ENCODE measurements around the gene CYP39A1. TPM values are rescaled to one million over a fixed set of nuclear protein-coding genes. Genes with fewer than 3 reads are reported as not detected.

The CYP39A1 gene
- polyA plus RNA-seq, 1 experiment, result not detected

- DNase-seq (ENCODE audit: low read depth), result no peak
- TF ChIP-seq CTCF (IDR thresholded peaks at IDR 0.05; ENCODE audit: insufficient read depth, low read depth, low read length), result no peak
- ChIA-PET POLR2A (no interaction called here), CTCF (interaction anchor here (1.0 kb wide), 1 partner anchor 16 kb away, joined by 3 read pairs; no protein-coding TSS in a partner anchor)
- Histone ChIP-seq H3K36me3 (ENCODE audit: control insufficient read depth, insufficient read depth, low read length) (no peaks in the 10 kb centered on the region), H3K4me3 (ENCODE audit: low read depth, low read length) (no peak overlapping the region), H3K27me3 (ENCODE audit: control insufficient read depth, insufficient read depth, low read length) (no peaks in the 10 kb centered on the region; the same call in 1 of the 2 replicates)
These were observed 97.5 kb downstream of the CYP39A1 start for GRCh38 chr6:46555129-46555528.

DNA sequence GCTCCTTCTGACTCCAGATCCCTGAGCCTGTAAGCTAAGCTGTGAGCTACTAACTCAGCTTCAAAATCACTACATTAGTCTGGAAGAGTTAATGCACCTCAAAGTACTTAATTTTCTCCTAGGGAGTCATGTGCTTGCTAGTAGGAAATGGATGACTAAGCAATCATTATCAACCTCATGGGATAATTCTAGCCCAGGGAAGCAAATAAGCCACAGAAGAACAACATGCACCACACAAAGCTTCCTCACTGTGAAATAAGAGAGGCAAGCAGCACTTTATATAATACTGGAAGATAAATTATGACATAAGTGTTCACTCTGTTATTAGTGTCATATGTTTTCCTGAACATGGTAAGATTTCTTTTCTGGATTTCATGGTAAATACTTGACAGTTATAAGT lies 103.5 kb downstream of the CYP39A1 start:
- no peaks in the 10 kb centered on the region for H3K36me3 ChIP-seq (ENCODE audit: control insufficient read depth, insufficient read depth, low read length)
- TF ChIP-seq CTCF (IDR thresholded peaks at IDR 0.05; ENCODE audit: insufficient read depth, low read depth, low read length), result no peak
- H3K4me3 ChIP-seq (ENCODE audit: low read depth, low read length), result no peak overlapping the region
- ChIA-PET CTCF (interaction anchor here (0.6 kb wide), 1 partner anchor 194 kb away, joined by 3 read pairs; no protein-coding TSS in a partner anchor), POLR2A (interaction anchor here (0.5 kb wide), 1 partner anchor 14 kb away, joined by 4 read pairs; no protein-coding TSS in a partner anchor)
- no peak for DNase-seq (ENCODE audit: low read depth)
- H3K27me3 ChIP-seq (ENCODE audit: control insufficient read depth, insufficient read depth, low read length), result no peaks in the 10 kb centered on the region

DNA sequence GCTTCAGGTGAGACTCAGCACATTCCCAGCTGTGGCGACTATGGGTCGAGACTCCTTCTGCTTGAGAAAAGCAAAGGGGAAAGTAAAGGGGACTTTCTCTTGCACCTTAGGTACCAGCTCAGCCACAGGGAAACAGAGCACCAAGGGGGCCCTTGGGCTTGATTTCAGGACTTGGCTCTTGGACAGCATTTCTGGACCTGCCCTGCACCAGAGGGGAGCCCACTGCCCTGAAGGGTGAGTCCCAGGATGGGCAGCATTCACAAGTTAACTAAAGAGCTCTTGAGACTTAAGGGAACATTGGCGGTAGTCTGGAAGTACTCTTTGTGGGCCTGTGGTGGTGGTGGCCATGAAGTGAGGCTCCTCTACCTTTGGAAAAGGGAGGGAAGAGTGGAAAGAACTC lies 111.1 kb downstream of the CYP39A1 start:
- H3K4me3 ChIP-seq (ENCODE audit: low read depth, low read length), result no peak overlapping the region
- ChIA-PET CTCF (no interaction called here), POLR2A (no interaction called here)
- DNase-seq (ENCODE audit: low read depth), result no peak
- TF ChIP-seq CTCF (IDR thresholded peaks at IDR 0.05; ENCODE audit: insufficient read depth, low read depth, low read length), result no peak
- no peaks in the 10 kb centered on the region for H3K36me3 ChIP-seq (ENCODE audit: control insufficient read depth, insufficient read depth, low read length)
- H3K27me3 ChIP-seq (ENCODE audit: control insufficient read depth, insufficient read depth, low read length), result no peaks in the 10 kb centered on the region

DNA sequence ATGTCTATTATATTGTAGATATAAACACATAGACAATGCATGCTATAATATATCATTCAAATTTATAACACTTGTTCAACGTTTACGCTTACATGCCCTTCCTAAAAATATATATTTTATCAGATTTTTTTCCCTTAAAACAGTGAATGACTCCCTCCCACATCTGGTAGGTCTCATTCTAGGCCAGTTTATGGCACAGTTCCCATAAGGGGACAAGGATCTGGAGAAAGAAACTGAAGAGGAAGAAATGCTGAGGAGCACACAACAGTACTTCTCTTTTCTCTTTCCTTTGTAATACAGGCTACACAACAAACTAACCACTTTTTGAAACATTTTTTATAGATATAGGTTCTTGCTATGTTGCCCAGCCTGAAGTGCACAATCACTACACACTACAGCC lies 112.8 kb downstream of the CYP39A1 start:
- Histone ChIP-seq H3K4me3 (ENCODE audit: low read depth, low read length) (no peak overlapping the region), H3K36me3 (ENCODE audit: control insufficient read depth, insufficient read depth, low read length) (no peaks in the 10 kb centered on the region), H3K27me3 (ENCODE audit: control insufficient read depth, insufficient read depth, low read length) (no peaks in the 10 kb centered on the region)
- TF ChIP-seq CTCF (IDR thresholded peaks at IDR 0.05; ENCODE audit: insufficient read depth, low read depth, low read length), result no peak
- ChIA-PET POLR2A (no interaction called here), CTCF (no interaction called here)
- no peak for DNase-seq (ENCODE audit: low read depth)

DNA sequence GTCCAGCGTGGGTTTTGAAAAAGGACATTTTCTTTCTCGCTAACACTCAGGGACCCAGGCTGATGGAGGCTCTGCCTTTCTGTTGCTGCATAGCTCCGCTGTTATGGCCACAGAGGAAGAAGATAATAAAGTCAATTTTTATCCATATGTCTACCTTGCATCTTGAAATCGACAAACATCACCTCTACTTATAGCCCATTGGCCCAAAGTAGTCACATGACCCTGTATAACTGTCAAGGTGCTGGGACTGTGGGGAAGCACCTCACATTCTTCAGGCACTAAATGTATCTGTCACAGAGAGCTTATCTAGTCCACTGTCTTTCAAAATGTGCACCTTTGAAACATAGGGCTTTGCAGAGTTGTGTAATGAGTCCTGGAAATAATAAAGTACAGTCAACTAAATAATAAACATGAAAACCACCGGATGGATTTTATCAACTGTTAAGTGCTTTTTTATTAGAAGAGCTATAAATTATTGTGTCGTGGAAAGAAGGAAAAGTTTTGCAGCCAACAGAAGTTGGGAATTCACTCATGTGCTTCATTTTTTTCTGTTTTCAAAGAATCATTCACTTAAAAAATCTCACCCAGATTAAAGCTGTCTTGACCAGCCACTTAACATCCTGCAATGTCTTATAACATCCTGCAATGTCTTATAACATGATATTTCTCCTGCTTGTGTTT lies 113.7 kb downstream of the CYP39A1 start:
- H3K36me3 ChIP-seq (ENCODE audit: control insufficient read depth, insufficient read depth, low read length), result no peaks in the 10 kb centered on the region
- DNase-seq (ENCODE audit: low read depth), result peak; percentile 14
- H3K4me3 ChIP-seq (ENCODE audit: low read depth, low read length), result no peak overlapping the region
- ChIA-PET POLR2A (no interaction called here), CTCF (interaction anchor here (0.6 to 1.2 kb wide), 2 partner anchors 16 to 72 kb away, joined by 3 read pairs; no protein-coding TSS in a partner anchor)
- H3K27me3 ChIP-seq (ENCODE audit: control insufficient read depth, insufficient read depth, low read length), result no peaks in the 10 kb centered on the region
- TF ChIP-seq CTCF (IDR thresholded peaks at IDR 0.05; ENCODE audit: insufficient read depth, low read depth, low read length), result no peak

All from BJ (cell line).